Suppressor macrophage (primary cell): ENCODE measurements around the gene FYTTD1.

ENCODE experiments used
- DNase-seq, 4 experiments: peaks; one replicate each; pipeline ENCODE4 v3.0.0-alpha.2; 2020 to 2022

FYTTD1 gene

GRCh38 chr3:197836244-197836643, 86.6 kb downstream of the FYTTD1 start:
- no peak for DNase-seq
